SH-SY5Y (cell line): ENCODE measurements around the gene RACK1.

Experiments
- GATA2 ChIP-seq: IDR thresholded peaks from 2 replicates; pipeline ENCODE4 v1.6.1; 2011; ENCODE audit warnings: mild to moderate bottlenecking, low read depth, low read length
- GATA3 ChIP-seq: IDR thresholded peaks from 2 replicates; pipeline ENCODE4 v1.6.1; 2011; ENCODE audit warnings: low read depth, mild to moderate bottlenecking, low read length, moderate library complexity

- TF ChIP-seq GATA2 (no peak), GATA3 (no peak)
Measured at GRCh38 chr5:181236954-181237641, 6.6 kb downstream of the RACK1 start.
